Panc1 (cell line): ENCODE results near the gene ARHGAP44. TPM values are rescaled to one million over a fixed set of nuclear protein-coding genes. Genes with fewer than 3 reads are reported as not detected.

Experiments used
- ATAC-seq: fragments of 200-7000 bp; cut with Tn5 transposase; 2 replicates; pipeline ENCODE4 v1.9.1; 2020; ENCODE audit warnings: mild to moderate bottlenecking, moderate library complexity
- BruUV-seq: library from RNA; stranded (reverse); fragments of 400-500 nt; replicated peaks from 2 replicates; lab custom pipeline; 2021; lab: Mats Ljungman, UMichigan
- CTCF ChIA-PET: fragments of 300-600 bp; sonication (Branson Sonifier 250); formaldehyde crosslinking; loops from one replicate; lab custom pipeline; 2022; ENCODE audit warnings: antibody characterized with exemption; lab: Charles Lee
- POLR2A ChIA-PET: fragments of 300-600 bp; sonication (Branson Sonifier 250); formaldehyde crosslinking; loops from one replicate; lab custom pipeline; 2022; ENCODE audit warnings: antibody characterized with exemption; lab: Charles Lee
- DNase-seq: peaks from one replicate; pipeline ENCODE4 v3.0.0-alpha.2; 2010; ENCODE audit warnings: low read depth, low spot score
- H3K27ac ChIP-seq: 2 replicates; pipeline ENCODE4 v1.5.1; 2011; ENCODE audit warnings: mild to moderate bottlenecking, low read length, inconsistent platforms
- H3K27me3 ChIP-seq: fragments of 200-500 bp; sonication (Bioruptor generic); 2 replicates; pipeline ENCODE4 v1.6.0; 2014; ENCODE audit warnings: low read length, inconsistent platforms; ENCODE audit not compliant: control insufficient read depth, insufficient read depth
- H3K36me3 ChIP-seq: fragments of 200-500 bp; sonication (Bioruptor generic); 2 replicates; pipeline ENCODE4 v1.5.1; 2014; ENCODE audit warnings: inconsistent platforms, mild to moderate bottlenecking, low read length, moderate library complexity; ENCODE audit not compliant: control insufficient read depth, insufficient read depth
- H3K4me1 ChIP-seq: 2 replicates; pipeline ENCODE4 v1.5.1; 2011; ENCODE audit warnings: inconsistent platforms, mild to moderate bottlenecking, low read length, moderate library complexity; ENCODE audit not compliant: control insufficient read depth, insufficient read depth
- H3K4me3 ChIP-seq, 2 experiments: 2 replicates each; pipeline ENCODE4 v1.5.1; 2011 to 2012; ENCODE audit warnings: low read depth in 2 of 2, low read length in 2 of 2, mild to moderate bottlenecking in 2 of 2, inconsistent platforms in 1 of 2, moderate library complexity in 1 of 2
- H3K9me3 ChIP-seq: fragments of 200-500 bp; sonication (Bioruptor generic); 2 replicates; pipeline ENCODE4 v1.5.1; 2014; ENCODE audit warnings: low read depth, mild to moderate bottlenecking, inconsistent platforms, low read length, moderate library complexity; ENCODE audit not compliant: control insufficient read depth, insufficient read depth
- POLR2AphosphoS5 ChIP-seq: IDR thresholded peaks from 2 replicates; pipeline ENCODE4 v1.6.1; 2012; ENCODE audit warnings: mild to moderate bottlenecking, low read depth, low read length, moderate library complexity
- SIN3A ChIP-seq: IDR thresholded peaks from 2 replicates; pipeline ENCODE4 v1.6.1; 2012; ENCODE audit warnings: low read depth, mild to moderate bottlenecking, low read length, moderate library complexity, borderline replicate concordance; ENCODE audit not compliant: insufficient read depth
- TCF7L2 ChIP-seq: IDR thresholded peaks from 2 replicates; pipeline ENCODE4 v1.6.1; 2011; ENCODE audit warnings: mild to moderate bottlenecking, low read depth, low read length, inconsistent platforms
- in situ Hi-C: cut with HindIII; loops from 2 replicates; pipeline ENCODE4 v1.10.0; 2016; ENCODE audit warnings: low sequenced_read_pairs, low pct_unique_long_range_greater_than_20kb
- intact Hi-C: fragments of 100-400 bp; cut with micrococcal nuclease; formaldehyde crosslinking; loops from one replicate; pipeline ENCODE4 v1.10.0; 2022; ENCODE audit not compliant: unreplicated experiment
- total RNA-seq: library from RNA; stranded (reverse); gene quantifications from one replicate; pipeline ENCODE4 v1.2.1, GENCODE V29; 2021; ENCODE audit not compliant: unreplicated experiment
- TF ChIP-seq, protein P1 (sequence below), 2 experiments: IDR thresholded peaks; 2 replicates each; pipeline ENCODE4 v1.6.1; 2011 to 2012; ENCODE audit warnings: low read depth in 2 of 2, control low read depth in 1 of 2, low read length in 1 of 2, mild to moderate bottlenecking in 1 of 2, moderate library complexity in 1 of 2; ENCODE audit not compliant: insufficient read depth in 1 of 2
- TF ChIP-seq, protein P2 (sequence below): fragments of 450-650 bp; IDR thresholded peaks from 2 replicates; pipeline ENCODE4 v1.5.1; 2017; ENCODE audit warnings: mild to moderate bottlenecking

ARHGAP44 gene
- total RNA-seq, 1 experiment from 2014 or later = 0.80 TPM

DNA sequence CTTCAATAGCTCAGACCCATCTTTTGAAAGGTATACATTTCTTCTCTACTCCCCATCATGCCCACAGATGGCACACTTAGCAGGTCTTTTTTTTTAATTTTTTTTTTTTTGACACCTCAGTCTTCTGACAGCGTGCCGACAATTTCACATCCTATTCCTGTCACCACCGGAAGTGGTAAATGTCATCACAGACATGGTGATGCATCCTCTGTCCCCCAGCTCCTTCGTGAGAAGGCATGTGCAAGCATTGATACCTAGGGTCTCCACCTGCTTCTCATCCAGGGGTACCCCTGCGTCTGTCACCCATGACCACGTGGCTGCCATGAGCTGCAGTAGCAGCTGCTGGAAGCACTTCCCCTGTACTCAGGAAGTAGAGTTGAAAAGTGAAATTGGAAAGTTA, 192.9 kb downstream of the ARHGAP44 start:
- intact Hi-C loops (no loop called here), in situ Hi-C loops (no loop called here)
- Histone ChIP-seq H3K27me3 (no peaks in the 10 kb centered on the region), H3K27ac (no peak overlapping the region), H3K36me3 (no peaks in the 10 kb centered on the region), H3K9me3 (no peaks in the 10 kb centered on the region), H3K4me3 (no peak overlapping the region), H3K4me1 (no peaks in the 10 kb centered on the region)
- no TSS peak for BruUV-seq
- DNase-seq (no peak), ATAC-seq (no peak)
- ChIA-PET POLR2A (no interaction called here), CTCF (no interaction called here)
- TF ChIP-seq POLR2AphosphoS5 (no peak), SIN3A (no peak), TCF7L2 (no peak)
- TF ChIP-seq, protein P1, sequence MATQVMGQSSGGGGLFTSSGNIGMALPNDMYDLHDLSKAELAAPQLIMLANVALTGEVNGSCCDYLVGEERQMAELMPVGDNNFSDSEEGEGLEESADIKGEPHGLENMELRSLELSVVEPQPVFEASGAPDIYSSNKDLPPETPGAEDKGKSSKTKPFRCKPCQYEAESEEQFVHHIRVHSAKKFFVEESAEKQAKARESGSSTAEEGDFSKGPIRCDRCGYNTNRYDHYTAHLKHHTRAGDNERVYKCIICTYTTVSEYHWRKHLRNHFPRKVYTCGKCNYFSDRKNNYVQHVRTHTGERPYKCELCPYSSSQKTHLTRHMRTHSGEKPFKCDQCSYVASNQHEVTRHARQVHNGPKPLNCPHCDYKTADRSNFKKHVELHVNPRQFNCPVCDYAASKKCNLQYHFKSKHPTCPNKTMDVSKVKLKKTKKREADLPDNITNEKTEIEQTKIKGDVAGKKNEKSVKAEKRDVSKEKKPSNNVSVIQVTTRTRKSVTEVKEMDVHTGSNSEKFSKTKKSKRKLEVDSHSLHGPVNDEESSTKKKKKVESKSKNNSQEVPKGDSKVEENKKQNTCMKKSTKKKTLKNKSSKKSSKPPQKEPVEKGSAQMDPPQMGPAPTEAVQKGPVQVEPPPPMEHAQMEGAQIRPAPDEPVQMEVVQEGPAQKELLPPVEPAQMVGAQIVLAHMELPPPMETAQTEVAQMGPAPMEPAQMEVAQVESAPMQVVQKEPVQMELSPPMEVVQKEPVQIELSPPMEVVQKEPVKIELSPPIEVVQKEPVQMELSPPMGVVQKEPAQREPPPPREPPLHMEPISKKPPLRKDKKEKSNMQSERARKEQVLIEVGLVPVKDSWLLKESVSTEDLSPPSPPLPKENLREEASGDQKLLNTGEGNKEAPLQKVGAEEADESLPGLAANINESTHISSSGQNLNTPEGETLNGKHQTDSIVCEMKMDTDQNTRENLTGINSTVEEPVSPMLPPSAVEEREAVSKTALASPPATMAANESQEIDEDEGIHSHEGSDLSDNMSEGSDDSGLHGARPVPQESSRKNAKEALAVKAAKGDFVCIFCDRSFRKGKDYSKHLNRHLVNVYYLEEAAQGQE (IDR thresholded peaks at IDR 0.05; ENCODE audit: insufficient read depth in 1 of 2, low read depth in 2 of 2, low read length in 1 of 2) = no peak
- TF ChIP-seq, protein P2, sequence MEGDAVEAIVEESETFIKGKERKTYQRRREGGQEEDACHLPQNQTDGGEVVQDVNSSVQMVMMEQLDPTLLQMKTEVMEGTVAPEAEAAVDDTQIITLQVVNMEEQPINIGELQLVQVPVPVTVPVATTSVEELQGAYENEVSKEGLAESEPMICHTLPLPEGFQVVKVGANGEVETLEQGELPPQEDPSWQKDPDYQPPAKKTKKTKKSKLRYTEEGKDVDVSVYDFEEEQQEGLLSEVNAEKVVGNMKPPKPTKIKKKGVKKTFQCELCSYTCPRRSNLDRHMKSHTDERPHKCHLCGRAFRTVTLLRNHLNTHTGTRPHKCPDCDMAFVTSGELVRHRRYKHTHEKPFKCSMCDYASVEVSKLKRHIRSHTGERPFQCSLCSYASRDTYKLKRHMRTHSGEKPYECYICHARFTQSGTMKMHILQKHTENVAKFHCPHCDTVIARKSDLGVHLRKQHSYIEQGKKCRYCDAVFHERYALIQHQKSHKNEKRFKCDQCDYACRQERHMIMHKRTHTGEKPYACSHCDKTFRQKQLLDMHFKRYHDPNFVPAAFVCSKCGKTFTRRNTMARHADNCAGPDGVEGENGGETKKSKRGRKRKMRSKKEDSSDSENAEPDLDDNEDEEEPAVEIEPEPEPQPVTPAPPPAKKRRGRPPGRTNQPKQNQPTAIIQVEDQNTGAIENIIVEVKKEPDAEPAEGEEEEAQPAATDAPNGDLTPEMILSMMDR = no peak

DNA sequence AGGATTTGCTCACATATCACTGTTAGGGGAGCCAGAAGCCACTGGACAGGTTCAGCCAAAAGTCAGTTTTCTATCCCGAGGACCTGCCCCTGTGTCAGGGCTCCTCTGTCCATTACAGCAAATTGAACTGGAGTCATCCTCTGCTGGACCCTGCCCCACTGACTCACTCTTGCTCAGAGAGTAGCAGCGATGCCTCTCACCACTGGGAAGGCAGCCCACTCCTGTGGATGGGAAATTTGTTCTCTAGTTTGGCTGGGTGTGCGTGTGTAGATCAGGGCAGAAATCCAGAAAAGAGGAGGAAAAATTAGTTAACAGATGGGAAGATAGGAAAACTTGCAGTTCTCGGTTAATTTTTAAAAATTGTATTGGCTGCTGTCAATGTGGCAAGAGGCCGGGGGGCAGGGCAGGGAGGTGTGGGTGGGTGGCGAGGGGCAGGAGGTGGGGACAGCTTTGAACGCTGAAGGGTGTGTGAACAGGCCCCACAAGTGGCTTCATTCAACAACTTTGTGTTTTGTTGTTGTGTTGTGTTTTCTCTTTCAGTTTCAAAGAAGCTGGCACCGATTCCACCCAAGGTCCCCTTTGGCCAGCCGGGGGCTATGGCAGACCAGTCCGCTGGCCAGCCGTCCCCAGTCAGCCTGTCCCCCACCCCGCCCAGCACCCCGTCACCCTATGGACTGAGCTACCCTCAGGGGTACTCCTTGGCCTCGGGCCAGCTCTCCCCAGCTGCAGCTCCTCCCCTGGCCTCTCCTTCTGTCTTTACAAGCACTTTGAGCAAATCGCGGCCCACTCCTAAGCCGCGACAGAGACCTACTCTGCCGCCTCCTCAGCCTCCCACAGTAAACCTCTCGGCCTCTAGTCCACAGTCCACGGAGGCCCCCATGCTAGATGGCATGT, 194.9 kb downstream of the ARHGAP44 start:
- in situ Hi-C loops = no loop called here
- CTCF ChIA-PET = no interaction called here

More for the DNA sequence above, 194.9 kb downstream of the ARHGAP44 start:
- no TSS peak for BruUV-seq
- no peak for DNase-seq
- POLR2A ChIA-PET = no interaction called here
- no peak overlapping the region for H3K4me3 ChIP-seq
- H3K9me3 ChIP-seq = no peaks in the 10 kb centered on the region
- H3K27me3 ChIP-seq = no peaks in the 10 kb centered on the region
- no peak for ATAC-seq
- H3K36me3 ChIP-seq = no peaks in the 10 kb centered on the region
- H3K27ac ChIP-seq = no peak overlapping the region
- TF ChIP-seq, protein P1 (IDR thresholded peaks at IDR 0.05; ENCODE audit: insufficient read depth in 1 of 2, low read depth in 2 of 2, low read length in 1 of 2) = no peak
- TF ChIP-seq TCF7L2 (no peak), SIN3A (no peak), POLR2AphosphoS5 (no peak)
- TF ChIP-seq, protein P2 = no peak
- H3K4me1 ChIP-seq = no peaks in the 10 kb centered on the region
- intact Hi-C loops = no loop called here
